GM19455 (cell line): ENCODE results near the gene MXRA7.
"Not testable (repeated sequence)": the region's sequence is repeated elsewhere in the genome, so short reads cannot be mapped to it uniquely, and the experiment has no call there.

ENCODE experiments used
- ATAC-seq: cut with Tn5 transposase; IDR thresholded peaks from one replicate; pipeline ENCODE4 v1.9.1; 2021; ENCODE audit not compliant: unreplicated experiment

Gene MXRA7

DNA sequence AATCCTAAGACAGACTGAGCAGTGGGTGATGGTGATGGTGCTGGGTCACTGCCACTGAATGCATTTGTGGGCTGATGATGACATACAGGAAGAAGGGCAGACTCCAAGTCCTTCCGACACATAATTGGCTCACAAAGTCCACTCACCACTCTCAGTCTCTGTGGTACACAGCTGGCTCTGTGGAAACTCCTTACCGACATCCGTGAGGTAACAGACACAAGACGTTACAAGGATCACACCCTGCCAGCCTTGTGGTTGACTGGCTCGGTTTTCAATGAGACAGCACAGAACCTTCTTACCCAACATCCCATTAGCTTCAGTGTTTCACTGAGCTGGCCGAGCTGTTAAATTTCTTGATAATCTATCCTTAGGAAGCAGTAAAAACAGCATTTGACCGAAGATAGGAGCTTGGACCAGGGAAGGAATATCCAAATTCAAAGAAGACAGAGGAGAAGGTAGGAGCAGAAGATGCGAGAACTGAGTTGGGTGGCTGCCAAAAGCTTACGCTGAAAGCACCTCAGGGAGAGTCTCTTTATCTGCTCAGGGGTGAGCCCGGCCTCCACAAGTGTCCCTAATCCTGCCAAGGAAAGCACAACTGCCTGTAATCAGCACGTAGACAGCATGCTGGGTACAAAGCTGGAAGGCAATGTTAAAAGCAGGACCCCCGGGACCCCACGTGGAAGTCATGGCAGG lies 5.5 kb upstream of the MXRA7 start:
- ATAC-seq, result no peak

DNA sequence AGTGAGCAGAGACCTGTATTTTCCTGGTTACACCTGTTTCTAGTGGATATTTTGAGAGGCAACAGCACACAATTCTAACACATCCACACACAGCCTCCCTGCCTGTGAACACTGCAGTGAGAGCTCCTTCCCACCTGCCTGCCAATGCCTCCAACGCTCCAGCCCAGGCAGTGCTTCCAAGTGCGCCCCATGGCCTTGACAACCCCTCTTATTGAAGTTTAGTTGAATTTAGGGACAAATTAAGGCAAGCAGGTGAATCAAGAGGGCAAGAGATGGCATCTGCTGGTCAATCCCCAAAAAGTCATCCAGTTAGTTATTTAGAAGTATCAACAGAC lies 4.7 kb upstream of the MXRA7 start:
- ATAC-seq, result no peak

DNA sequence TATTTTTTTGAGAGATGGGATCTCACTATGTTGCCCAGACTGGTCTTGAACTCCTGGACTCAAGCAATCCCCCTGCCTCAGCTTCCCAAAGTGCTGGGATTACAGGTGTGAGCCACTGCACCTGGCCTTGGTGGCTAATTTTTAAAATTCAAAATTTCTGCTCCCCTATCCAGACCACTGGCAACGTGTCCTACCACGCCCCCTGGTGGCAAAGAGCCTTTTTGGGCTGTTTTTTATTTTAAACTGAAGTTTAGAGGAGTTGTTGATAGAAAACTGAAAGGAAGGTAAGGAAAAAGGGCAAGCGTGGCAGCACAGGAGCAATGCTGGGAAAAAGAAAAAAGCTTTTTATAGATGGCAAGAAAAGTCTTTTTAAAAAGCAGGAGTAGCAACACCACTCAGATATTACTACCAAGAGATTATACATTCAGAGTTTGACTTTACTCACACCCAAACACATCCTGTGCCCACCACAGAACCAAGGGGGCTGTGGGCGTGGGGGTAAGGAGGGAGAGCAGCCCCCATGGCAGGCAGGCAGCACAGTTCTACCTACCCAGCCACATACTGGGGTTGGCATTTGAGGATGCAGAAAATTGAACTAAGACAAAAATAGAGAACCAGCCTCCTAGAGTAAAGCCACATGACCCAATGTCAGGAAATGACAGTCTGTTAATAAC lies 4.2 kb upstream of the MXRA7 start:
- ATAC-seq, result no peak

DNA sequence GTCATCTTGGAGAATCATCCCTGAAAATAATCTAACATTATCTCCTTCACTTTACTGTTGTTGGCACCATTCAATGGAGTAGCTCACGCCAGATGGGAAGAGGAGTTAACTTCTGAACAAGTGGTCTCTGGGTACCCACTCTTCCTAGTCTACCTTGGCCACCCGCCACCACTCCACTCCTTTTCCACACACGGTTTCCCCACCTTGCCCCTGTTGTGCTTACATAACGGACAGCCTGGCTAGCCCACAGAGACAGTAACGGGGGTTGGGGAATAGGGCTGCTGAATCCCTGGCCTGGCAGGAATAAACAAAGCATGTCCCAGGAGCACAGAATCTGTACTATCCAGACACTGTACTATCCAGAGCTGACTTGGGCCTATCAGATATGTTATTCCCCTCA lies 3.6 kb upstream of the MXRA7 start:
- ATAC-seq, result no peak

DNA sequence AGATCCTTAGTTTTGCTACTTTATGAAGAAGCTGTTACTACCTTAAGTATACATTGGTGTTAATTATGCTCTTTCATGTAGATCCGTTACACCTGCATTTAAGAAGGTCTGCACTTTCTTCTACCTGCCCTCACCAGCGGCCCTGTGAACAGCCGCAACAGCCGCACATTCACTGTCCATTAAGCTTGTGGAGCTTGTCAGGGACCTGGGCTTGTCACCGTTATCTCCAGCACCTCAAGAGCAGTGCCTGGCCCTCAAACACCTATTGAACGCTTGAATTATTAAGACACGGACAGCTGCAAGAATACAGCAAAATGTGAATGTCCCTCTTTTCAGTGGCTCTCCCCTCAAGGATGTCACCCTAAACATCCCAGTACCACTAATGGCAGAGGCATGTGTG lies 3.0 kb upstream of the MXRA7 start:
- ATAC-seq, result no peak

DNA sequence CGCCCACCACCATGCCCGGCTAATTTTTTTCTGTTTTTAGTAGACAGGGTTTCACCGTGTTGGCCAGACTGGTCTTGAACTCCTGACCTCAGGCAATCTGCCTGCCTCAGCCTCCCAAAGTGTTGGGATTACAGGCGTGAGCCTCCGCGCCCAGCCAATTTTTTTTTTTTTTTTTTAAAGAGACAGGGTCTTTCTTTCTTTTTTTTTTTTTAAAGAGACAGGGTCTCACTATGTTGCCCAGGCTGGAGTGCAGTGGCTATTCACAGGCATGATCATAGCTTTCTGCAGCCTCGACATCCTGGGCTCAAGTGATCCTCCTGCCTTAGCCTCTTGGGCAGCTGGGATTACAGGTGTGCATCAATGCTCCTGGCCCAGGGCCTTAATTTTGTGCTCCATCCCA lies 1.6 kb upstream of the MXRA7 start:
- ATAC-seq, result not testable (repeated sequence)

DNA sequence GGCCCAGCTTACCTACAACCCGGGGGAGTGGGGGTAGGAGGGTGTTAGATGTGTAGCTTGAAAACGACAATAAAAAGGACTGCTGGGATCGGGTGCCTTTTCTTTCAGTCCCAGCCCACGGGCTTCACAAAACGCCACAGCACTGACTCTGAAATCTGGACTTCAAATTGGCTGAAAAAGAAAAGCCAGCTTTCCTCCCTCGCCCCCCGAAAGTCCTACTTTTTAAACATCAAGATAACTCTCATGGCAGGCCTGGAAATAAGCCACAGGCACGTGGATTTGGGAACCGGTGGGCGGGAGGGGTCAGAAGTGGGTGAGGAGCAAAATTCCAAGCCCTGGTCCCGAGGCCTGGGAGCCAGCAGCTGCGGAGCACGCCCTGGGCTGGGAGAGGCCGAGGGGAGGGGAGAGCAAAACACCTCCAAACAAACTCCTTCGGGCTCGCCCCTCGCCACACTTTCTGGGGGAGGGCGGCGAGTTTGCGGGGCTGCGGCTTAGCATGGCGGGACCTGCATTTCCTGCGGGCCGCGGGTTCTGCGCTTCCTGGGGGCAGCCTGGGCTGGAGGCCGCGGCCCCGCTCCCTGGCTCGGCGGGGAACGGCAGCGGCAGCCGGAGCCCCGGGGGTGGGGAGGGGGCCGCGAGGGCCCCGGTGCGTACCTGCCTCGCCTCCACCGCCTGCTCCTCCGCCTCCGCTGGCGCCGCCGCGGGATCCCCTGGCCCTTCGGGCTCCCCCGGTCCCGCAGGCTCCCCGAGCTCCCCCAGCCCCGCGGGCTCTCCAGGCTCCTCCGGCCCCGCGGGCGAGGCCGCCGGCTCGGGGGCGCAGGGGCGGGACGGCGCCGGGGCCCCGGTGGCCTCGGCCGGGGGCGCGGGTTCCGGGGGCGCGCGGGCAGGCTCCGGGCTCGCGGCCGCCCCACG lies 558 bp downstream of the MXRA7 start:
- ATAC-seq, result not testable (repeated sequence)

DNA sequence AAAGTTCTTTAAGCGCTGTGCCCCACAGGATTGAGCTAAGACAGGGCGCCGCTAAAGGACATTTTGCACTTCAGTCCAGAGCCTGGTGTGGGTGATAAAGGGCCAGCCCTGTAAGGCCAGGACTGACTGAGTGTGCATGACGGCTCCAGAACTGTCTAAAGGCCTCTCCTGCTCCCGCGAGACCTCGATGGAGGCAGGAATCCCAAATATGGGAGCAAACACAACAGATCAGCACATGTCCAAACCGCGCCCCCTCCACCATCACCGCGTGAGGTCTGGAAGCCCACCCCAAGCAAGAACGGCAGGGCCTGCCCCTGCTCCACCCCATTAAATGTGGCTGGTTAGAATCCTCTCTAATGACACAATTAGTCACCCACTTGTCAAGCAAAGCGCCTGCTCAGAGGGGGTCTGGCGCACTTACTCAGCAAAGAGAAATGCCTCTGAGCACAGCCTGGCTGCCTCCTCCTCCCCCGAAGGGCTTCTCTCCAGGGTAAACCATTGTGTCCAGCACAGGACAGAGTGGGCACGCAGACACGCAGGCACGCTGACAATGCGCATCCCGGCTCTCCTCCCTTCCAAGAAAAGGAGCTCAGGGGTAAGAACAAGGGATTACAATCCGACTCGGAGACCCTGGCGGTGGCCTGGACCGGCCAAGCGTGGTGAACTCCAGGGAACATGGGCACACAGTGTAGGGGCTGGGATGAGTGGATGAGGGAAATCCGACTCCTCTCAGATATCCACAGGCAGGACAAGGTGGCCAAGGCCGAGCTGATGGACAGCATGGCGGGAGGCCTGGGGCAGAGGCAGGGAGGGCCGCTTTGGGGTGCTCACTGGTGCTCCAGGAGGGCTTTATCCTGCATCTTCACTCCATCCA lies 1.5 kb downstream of the MXRA7 start:
- no peak for ATAC-seq

DNA sequence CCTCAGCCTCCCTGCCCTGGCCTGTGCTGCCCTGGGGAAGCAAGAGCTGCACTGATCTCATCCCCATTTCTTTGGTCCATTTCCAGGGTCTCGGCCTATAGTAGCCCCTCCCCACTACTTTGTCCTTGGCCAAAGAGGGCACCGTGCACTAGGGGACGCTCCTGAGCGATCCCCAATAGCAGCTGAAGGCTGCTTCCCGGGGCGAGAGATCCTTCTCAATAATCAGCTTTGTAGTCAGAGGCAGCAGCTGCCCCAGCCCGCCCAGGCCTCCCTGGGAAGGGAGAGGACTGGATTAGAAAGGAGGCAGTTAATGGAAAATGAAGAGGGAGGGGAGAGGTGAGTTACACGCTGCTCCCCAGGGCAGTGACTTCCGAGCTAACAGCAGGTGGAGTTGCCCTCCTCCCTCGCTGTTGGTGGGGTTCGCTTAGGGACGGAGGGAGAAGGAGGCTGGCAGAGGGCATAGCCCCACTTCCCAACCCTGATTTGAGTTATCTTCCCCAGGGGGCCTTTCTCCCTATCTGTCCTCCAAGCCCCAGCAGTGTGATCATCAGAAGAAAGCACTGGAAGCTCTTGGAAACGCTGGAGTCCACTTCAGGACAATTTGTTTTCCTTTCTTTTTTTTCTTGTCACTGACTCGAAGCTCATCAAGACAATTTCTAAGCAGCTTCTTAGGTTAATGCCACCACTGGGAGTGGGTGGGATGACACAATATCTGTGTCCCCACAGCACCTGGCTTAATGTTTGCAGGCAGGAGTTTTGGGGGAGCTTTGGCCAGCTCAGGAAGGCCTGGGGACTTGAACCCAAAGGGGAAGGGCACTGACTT lies 2.6 kb downstream of the MXRA7 start:
- ATAC-seq, result no peak

DNA sequence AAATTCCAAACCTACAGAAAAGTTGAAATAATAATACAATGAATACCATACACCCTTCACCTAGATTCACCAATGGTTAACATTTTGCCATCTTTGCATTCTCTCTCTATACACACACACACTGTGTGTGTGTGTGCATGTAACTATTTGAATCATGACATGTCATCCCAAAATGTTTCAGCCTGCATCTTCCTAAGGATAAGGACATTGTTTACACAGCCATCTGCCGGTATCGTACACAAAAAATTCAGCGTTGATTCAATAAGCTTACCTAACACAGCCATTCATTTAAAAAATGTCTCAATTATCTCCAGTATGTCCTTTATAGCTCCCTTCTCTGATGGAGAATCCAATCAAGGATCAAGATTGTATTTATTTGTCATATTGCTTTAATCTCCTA lies 3.9 kb downstream of the MXRA7 start:
- no peak for ATAC-seq

DNA sequence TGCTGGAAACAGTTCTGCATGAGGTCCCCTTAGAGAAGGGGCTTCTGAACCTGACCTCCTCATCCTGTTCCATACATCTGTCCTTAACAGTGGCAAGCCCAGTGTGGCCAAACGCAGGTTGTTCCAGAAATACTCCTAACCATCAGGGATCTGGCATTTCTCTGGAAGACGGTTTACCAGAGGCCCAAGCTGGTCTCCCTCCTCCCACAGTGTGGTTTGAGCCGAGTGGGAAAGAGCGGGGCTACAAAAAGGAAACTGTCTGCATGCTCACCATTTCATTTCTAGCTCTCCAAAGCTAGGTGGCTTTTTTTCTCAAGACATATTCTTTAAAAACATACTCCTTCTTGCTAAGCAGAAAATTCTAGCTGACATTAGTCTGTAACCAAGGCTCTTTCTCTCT lies 6.0 kb downstream of the MXRA7 start:
- ATAC-seq, result no peak

DNA sequence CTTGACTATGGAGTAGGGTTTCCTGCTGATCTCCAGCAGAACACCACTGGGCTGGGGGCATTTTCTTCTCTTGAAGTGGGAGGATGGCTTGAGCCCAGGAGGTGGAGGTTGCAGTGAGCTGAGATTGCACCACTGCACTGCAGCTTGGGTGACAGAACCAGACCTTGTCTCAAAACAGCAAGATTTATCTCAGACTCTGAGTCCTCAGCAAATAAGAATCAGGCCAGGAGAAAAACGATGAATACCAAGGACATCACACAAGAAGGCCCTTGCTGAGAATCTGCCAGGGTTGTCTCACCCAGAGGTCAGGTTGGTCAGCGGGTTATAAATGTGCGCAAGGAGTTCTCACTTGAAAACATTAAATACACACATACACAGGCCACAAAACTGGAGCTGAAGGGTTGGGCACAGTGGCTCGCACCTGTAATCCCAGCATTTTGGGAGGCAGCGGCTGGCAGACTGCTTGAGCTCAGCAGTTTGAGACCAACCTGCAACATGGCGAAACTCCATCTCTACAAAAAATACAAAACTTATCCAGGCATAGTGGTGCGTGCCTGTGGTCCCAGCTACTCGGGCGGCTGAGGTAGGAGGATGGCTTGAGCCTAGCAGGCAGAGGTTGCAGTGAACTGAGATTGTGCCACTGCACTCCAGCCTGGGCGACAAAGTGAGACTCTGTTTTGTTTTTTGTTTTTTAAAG lies 7.7 kb downstream of the MXRA7 start:
- ATAC-seq, result no peak

DNA sequence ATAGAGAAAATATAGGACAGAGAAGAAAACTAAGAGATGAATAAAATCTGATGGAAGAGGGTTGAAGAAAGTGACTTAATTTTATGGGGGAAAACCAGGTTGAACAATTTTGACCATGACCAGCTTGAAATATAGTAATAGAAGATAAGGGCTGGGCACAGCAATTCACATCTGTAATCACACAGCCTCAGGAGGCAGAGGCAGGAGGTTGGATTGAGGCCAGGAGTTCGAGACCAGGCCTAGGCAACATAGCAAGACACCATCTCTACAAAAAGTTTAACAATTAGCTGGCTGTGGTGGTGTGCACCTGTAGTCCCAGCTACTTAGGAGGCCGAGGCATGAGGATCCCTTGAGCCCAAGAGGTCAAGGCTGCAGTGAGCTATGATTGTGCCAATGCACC lies 8.7 kb downstream of the MXRA7 start:
- ATAC-seq, result no peak

DNA sequence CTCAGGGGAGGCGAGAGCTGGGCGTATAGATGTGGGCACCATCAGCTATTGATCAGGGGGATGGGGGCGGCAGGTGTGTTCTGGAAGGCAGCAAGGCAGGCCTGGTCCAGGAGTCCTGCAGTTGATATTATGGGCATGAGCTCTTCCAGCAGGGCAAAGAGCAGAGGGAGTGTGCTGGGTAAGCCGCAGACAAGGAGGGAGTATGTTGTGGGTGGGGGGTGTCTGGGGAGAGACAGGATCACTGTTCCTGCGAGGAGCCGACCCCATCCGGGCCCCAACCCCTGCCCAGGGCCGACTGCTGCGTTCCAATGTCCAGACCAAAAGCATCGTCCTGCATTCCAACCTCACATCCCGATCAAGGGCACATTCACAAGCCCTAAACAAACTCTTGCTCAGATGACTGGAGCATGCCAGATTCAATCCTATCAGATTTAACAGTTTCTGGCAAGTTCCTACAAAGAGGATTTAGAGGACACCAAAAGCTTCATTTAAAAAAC lies 9.2 kb downstream of the MXRA7 start:
- no peak for ATAC-seq

DNA sequence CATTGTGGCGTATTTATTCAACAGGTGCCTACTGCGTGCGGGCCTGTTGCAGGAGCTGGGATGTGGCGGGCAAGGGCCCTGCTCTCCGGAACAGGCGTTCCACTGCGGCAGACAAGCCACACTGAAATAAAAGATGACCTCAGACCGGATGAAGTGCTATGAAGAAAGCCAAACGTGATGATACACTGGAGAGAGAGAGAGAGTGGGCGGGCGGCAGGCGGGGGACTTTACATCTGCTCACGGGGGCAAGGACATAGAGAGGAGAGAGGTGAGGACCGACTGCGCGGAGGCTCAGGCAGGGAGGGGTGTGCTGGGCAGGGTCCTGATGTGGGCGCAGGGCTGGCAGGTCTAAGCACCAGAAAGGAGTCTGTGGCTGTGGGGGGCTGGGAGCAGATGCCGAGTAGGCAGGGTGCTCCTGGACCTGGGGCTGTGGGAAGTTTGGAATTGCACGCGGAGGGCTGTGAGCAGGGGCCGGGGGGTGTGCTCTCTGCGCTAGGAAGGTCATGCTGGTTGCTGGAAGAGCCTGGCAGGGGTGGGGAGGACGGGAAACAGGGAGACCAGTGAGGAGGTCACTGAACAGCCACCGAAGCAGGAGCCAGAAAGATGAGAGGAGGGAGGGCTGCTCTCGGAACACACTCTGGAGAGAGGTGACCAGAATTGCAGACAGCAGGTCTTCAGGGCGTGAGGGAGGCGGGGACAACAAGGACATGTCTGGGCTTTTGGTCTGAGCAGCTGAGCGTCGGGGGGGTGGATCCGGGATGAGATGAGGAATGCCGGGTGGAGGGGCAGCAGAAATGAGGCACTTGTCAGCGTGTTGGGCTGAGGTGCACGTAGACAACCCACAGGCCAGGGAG lies 9.9 kb downstream of the MXRA7 start:
- no peak for ATAC-seq

DNA sequence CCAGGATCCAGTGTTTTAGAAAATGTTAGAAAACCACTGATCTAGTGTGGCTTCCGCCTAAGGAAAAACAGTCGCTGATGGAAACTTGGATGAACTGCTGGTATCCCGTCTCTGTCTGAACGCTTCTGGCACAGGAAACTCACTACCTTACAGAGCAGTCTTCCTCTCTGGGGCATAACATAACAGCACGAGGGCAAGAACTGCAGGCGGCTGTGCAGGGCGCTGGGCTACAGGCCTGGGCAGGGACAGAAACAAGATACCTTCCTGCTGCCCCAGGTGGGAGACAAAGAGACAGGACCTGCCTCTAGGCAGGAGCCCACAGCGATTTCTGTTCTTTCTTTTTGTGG lies 10.5 kb downstream of the MXRA7 start:
- no peak for ATAC-seq

DNA sequence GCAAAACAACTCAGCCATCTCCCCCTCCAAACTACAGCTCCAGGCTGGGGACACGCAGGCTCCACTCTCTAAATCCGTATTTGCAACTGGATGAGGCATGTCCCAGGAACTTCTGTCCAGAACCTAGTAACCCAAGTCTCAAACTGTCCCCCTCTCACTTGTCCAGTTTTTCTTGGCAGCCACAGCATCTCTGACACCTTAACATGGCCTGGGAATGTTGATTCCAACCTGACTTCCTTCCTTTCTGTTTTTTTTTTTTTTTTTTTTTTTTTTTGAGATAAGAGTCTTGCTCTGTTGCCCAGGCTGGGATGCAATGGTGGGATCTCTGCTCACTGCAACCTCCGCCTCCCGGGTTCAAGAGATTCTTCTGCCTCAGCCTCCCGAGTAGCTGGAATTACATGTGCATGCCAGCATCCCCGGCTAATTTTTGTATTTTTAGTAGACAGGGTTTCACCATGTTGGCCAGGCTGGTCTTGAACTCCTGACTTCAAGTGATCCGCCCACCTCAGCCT lies 12.2 kb downstream of the MXRA7 start:
- ATAC-seq, result not testable (repeated sequence)

DNA sequence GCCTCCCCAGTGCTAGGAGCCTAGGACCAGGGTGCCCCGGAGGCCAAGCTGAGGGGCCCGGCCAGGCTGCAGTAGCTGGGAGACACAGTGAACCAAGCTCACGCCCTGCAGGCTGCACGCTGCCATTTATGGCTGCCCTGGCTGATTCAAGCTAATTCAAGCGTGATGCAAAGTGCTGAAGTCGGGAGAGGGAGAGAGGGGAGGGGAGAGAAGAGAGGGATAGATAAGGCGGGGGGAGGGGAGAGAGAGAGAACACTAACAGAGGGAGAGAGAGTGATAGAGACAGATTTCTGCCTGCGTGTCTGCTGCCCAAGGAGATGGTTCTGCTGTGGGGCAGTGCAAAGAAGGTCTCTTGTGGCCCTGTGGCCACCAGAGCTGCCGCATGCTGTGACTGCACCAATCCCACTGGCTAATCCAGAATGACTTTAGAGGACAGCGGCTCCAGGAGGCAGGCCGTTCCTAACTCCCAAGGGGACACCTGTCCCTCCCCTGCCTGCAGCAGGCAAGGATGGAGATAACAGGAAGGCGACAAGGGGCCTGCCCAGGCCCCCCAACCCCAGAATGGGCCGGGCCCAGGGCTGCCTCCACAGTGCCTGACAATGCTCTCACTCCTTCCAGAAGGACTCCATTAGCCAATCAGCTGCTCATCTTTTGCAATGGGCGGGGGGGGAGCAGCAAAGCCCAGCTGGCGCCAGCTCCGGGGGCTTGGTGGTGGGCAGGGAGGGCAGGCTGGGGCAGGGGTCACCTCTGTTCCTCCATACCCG lies 12.9 kb downstream of the MXRA7 start:
- no peak for ATAC-seq
